Caco-2 (cell line): Measurements from ENCODE around the gene MYO10. TPM values are rescaled to one million over a fixed set of nuclear protein-coding genes. Genes with fewer than 3 reads are reported as not detected.

Experiments used
- BruUV-seq: library from RNA; stranded (reverse); fragments of 400-500 nt; replicated peaks from 2 replicates; lab custom pipeline; 2021; lab: Mats Ljungman, UMichigan
- CTCF ChIA-PET: fragments of 300-600 bp; sonication (Branson Sonifier 250); formaldehyde crosslinking; loops from one replicate; lab custom pipeline; 2022; ENCODE audit warnings: antibody characterized with exemption; lab: Charles Lee
- POLR2A ChIA-PET: fragments of 300-600 bp; sonication (Branson Sonifier 250); formaldehyde crosslinking; loops from one replicate; lab custom pipeline; 2022; ENCODE audit warnings: antibody characterized with exemption; lab: Charles Lee
- DNase-seq, 2 experiments: peaks; one replicate each; pipeline versions ENCODE4 v3.0.0 to v3.0.0-alpha.2; 2020 to 2022
- H3K27me3 ChIP-seq: replicated peaks from 2 replicates; pipeline ENCODE4 v1.6.0; 2011; ENCODE audit warnings: low read length; ENCODE audit not compliant: control insufficient read depth, insufficient read depth
- H3K36me3 ChIP-seq: 2 replicates; pipeline ENCODE4 v1.5.1; 2011; ENCODE audit warnings: low read length; ENCODE audit not compliant: control insufficient read depth, insufficient read depth
- H3K4me1 ChIP-seq: fragments of 250-450 bp; sonication (Bioruptor Pico); 2 replicates; pipeline ENCODE4 v1.5.1; 2020; ENCODE audit warnings: mild to moderate bottlenecking
- H3K4me3 ChIP-seq: 2 replicates; pipeline ENCODE4 v1.5.1; 2011; ENCODE audit warnings: low read depth, mild to moderate bottlenecking, control low read depth, low read length
- H3K9me3 ChIP-seq: fragments of 250-450 bp; sonication (Bioruptor Pico); 2 replicates; pipeline ENCODE4 v1.5.1; 2020; ENCODE audit warnings: mild to moderate bottlenecking, moderate library complexity
- H3K27ac Mint-ChIP-seq: one replicate; pipeline ENCODE4 v1.8.0; 2022; ENCODE audit warnings: mixed read lengths; ENCODE audit not compliant: unreplicated experiment
- H3K27me3 Mint-ChIP-seq: one replicate; pipeline ENCODE4 v1.8.0; 2022; ENCODE audit warnings: mixed read lengths; ENCODE audit not compliant: insufficient read depth, unreplicated experiment
- H3K36me3 Mint-ChIP-seq: one replicate; pipeline ENCODE4 v1.8.0; 2022; ENCODE audit warnings: mild to moderate bottlenecking, mixed read lengths; ENCODE audit not compliant: insufficient read depth, unreplicated experiment
- H3K4me1 Mint-ChIP-seq: one replicate; pipeline ENCODE4 v1.8.0; 2022; ENCODE audit warnings: low read depth, mixed read lengths; ENCODE audit not compliant: unreplicated experiment
- H3K4me3 Mint-ChIP-seq: one replicate; pipeline ENCODE4 v1.8.0; 2022; ENCODE audit warnings: mild to moderate bottlenecking, moderate library complexity, mixed read lengths; ENCODE audit not compliant: unreplicated experiment
- H3K9me3 Mint-ChIP-seq: one replicate; pipeline ENCODE4 v1.8.0; 2022; ENCODE audit warnings: mixed read lengths; ENCODE audit not compliant: unreplicated experiment
- intact Hi-C: fragments of 100-400 bp; cut with micrococcal nuclease; formaldehyde crosslinking; loops from one replicate; pipeline ENCODE4 v1.10.0; 2022; ENCODE audit not compliant: unreplicated experiment
- total RNA-seq: library from RNA; stranded (reverse); gene quantifications from 2 replicates; pipeline ENCODE4 v1.2.3, GENCODE V29; 2022
- TF ChIP-seq, protein P1 (sequence below), 2 experiments: fragments of 200-600 bp in 1 of 2; IDR thresholded peaks; 1 replicate in 1 of 2; 2 replicates in 1 of 2; pipeline versions ENCODE4 v1.5.1 to v1.8.0; 2011 to 2022; ENCODE audit warnings: antibody characterized with exemption in 1 of 2, control low read depth in 1 of 2, inconsistent platforms in 1 of 2, low read depth in 1 of 2, low read length in 1 of 2, mild to moderate bottlenecking in 1 of 2, moderate library complexity in 1 of 2; ENCODE audit not compliant: insufficient read depth in 1 of 2, severe bottlenecking in 1 of 2, unreplicated experiment in 1 of 2

Gene MYO10
- total RNA-seq, 1 experiment from 2014 or later = 67.6 TPM

DNA sequence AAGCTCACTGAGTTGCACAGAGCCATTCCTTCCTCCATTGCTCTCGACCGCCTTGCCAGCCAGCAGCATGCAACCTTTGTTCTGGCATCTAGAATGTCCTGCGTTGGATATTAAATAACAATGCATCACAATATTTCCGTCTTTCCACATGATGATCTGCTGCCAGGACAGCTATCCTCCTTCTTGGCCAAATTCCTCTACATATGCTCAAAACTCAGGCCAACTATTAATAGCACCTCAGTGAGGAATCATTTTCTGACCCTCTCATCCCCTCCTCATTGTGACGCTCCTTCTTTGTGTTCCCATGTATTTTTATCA lies 128.6 kb downstream of the MYO10 start:
- CTCF ChIA-PET = no interaction called here

GRCh38 chr5:16806711-16807546 lies 129.2 kb downstream of the MYO10 start:
- TF ChIP-seq, protein P1, sequence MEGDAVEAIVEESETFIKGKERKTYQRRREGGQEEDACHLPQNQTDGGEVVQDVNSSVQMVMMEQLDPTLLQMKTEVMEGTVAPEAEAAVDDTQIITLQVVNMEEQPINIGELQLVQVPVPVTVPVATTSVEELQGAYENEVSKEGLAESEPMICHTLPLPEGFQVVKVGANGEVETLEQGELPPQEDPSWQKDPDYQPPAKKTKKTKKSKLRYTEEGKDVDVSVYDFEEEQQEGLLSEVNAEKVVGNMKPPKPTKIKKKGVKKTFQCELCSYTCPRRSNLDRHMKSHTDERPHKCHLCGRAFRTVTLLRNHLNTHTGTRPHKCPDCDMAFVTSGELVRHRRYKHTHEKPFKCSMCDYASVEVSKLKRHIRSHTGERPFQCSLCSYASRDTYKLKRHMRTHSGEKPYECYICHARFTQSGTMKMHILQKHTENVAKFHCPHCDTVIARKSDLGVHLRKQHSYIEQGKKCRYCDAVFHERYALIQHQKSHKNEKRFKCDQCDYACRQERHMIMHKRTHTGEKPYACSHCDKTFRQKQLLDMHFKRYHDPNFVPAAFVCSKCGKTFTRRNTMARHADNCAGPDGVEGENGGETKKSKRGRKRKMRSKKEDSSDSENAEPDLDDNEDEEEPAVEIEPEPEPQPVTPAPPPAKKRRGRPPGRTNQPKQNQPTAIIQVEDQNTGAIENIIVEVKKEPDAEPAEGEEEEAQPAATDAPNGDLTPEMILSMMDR (IDR thresholded peaks at IDR 0.05; ENCODE audit: insufficient read depth in 1 of 2, low read depth in 1 of 2, low read length in 1 of 2, severe bottlenecking in 1 of 2, unreplicated experiment in 1 of 2) = no peak
- H3K27me3 ChIP-seq = no peaks in the 10 kb centered on the region
- H3K36me3 ChIP-seq = no peaks in the 10 kb centered on the region
- intact Hi-C loops = no loop called here
- DNase-seq = no peak
- BruUV-seq = no TSS peak
- H3K4me3 Mint-ChIP-seq = no peak overlapping the region
- ChIA-PET POLR2A (no interaction called here), CTCF (interaction anchor here (0.7 kb wide), 1 partner anchor 396 kb away, joined by 4 read pairs; no protein-coding TSS in a partner anchor)
- H3K4me3 ChIP-seq = no peak overlapping the region
- no peaks in the 10 kb centered on the region for H3K9me3 Mint-ChIP-seq
- H3K36me3 Mint-ChIP-seq = peaks cover 41% of the 10 kb centered on the region
- H3K27me3 Mint-ChIP-seq = no peaks in the 10 kb centered on the region
- peaks cover 32% of the 10 kb centered on the region for H3K4me1 Mint-ChIP-seq
- no peaks in the 10 kb centered on the region for H3K9me3 ChIP-seq
- H3K27ac Mint-ChIP-seq = no peak overlapping the region
- H3K4me1 ChIP-seq = no peaks in the 10 kb centered on the region

More for the DNA sequence above, 128.6 kb downstream of the MYO10 start:
- POLR2A ChIA-PET = no interaction called here
- Mint-ChIP-seq H3K36me3 (peaks cover 39% of the 10 kb centered on the region), H3K27ac (no peak overlapping the region), H3K4me3 (no peak overlapping the region), H3K27me3 (no peaks in the 10 kb centered on the region), H3K9me3 (no peaks in the 10 kb centered on the region), H3K4me1 (peaks cover 37% of the 10 kb centered on the region)
- intact Hi-C loops = no loop called here
- no TSS peak for BruUV-seq
- Histone ChIP-seq H3K36me3 (no peaks in the 10 kb centered on the region), H3K9me3 (no peaks in the 10 kb centered on the region), H3K4me1 (peaks cover 5% of the 10 kb centered on the region), H3K4me3 (no peak overlapping the region), H3K27me3 (no peaks in the 10 kb centered on the region)
- TF ChIP-seq, protein P1 (IDR thresholded peaks at IDR 0.05; ENCODE audit: insufficient read depth in 1 of 2, low read depth in 1 of 2, low read length in 1 of 2, severe bottlenecking in 1 of 2, unreplicated experiment in 1 of 2) = no peak
- DNase-seq = no peak

DNA sequence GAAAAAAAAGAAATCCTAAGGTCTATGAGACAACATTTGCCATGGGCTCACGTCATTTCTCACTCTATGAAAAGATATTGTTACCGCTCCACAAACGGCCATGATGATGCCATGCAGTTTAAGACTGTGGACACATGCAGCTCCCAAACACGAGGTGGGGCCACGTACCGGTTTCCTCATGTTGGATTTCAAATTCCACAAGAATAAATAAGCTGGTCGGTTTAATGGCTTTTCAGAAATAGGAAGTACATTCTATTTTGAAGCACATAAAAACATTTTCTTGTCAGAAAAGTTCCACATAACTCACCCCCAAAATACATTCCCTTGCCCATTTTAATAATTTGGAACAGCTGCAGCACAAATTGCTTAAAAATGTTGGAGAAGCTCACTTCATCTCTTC lies 130.6 kb downstream of the MYO10 start:
- no peak for DNase-seq
- Histone ChIP-seq H3K27me3 (no peaks in the 10 kb centered on the region), H3K9me3 (no peaks in the 10 kb centered on the region), H3K36me3 (no peaks in the 10 kb centered on the region), H3K4me1 (no peaks in the 10 kb centered on the region), H3K4me3 (no peak overlapping the region)
- H3K27ac Mint-ChIP-seq = no peak overlapping the region
- H3K27me3 Mint-ChIP-seq = no peaks in the 10 kb centered on the region
- H3K4me1 Mint-ChIP-seq = peaks cover 24% of the 10 kb centered on the region
- H3K36me3 Mint-ChIP-seq = peaks cover 41% of the 10 kb centered on the region
- TF ChIP-seq, protein P1 (IDR thresholded peaks at IDR 0.05; ENCODE audit: insufficient read depth in 1 of 2, low read depth in 1 of 2, low read length in 1 of 2, severe bottlenecking in 1 of 2, unreplicated experiment in 1 of 2) = no peak
- intact Hi-C loops = no loop called here
- H3K4me3 Mint-ChIP-seq = no peak overlapping the region
- BruUV-seq = no TSS peak
- ChIA-PET CTCF (no interaction called here), POLR2A (no interaction called here)
- no peaks in the 10 kb centered on the region for H3K9me3 Mint-ChIP-seq
